Stimulated activated naive CD4-positive, alpha-beta T cell (primary cell): ENCODE data around the gene MCF2L.

ENCODE experiments used
- DNase-seq, 6 experiments: peaks; one replicate each; lab custom pipeline; 2025; lab: John Stamatoyannopoulos, UW

MCF2L gene

DNA sequence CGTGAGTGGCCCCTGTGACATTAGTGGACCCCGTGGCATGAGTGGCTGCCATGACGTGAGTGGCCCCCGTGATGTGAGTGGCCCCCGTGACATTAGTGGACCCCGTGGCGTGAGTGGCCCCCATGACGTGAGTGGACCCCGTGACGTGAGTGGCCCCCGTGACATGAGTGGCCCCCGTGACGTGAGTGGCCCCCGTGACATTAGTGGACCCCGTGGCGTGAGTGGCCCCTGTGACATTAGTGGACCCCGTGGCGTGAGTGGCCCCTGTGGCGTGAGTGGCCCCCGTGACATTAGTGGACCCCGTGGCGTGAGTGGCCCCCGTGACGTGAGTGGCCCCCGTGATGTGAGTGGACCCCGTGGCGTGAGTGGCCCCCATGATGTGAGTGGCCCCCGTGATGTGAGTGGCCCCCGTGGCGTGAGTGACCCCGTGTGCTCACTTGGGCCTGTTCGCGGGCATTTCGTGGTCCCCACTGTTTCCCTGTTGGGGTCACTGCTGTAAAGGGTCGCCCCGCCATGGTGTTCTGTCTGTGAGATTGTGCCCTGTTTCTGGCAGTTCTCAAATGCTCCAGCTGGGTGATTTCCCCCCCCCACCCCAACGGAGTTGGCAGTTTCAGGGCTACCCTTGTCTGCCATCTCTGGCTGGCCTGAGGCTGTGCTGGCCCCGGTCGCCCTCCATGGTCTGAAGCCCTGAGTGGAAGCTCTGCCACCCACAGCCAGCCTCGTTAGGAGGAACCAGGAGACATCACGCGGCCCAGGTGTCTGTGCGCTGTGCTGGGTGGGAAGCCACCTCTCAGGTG lies 64.2 kb downstream of the MCF2L start:
- DNase-seq: no peak

DNA sequence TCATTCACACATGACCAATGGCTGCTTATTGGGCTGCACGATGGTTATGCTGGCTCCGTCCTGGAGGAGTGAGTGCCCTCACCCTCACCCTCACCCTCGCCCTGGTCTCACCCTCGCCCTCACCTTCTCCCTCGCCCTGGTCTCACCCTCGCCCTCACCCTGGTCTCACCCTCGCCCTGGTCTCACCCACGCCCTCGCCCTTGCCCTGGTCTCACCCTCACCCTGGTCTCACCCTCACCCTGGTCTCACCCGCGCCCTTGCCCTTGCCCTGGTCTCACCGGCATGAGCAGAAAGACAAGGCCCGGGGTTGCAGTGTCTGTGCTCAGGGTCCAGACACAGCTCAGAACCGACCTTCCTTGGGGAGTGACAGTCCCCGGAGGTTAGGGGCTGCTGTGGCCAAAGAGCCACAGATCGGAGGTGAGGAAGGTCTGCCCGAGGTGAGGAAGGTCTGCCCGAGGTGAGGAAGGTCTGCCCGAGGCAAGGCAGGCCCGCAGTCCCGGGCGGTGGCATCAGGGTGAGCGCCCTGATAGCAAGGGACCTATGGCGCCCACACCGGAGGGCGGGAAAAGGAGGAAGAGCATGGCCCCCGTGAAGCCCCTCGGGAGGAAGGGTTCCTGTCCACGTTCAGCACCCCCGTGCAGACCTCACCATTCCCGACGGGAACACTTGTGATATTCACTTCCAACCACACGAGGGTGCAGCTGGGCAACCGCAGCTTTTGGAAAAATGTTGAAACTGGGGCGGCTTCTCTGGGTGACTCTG lies 65.6 kb downstream of the MCF2L start:
- DNase-seq: no peak

DNA sequence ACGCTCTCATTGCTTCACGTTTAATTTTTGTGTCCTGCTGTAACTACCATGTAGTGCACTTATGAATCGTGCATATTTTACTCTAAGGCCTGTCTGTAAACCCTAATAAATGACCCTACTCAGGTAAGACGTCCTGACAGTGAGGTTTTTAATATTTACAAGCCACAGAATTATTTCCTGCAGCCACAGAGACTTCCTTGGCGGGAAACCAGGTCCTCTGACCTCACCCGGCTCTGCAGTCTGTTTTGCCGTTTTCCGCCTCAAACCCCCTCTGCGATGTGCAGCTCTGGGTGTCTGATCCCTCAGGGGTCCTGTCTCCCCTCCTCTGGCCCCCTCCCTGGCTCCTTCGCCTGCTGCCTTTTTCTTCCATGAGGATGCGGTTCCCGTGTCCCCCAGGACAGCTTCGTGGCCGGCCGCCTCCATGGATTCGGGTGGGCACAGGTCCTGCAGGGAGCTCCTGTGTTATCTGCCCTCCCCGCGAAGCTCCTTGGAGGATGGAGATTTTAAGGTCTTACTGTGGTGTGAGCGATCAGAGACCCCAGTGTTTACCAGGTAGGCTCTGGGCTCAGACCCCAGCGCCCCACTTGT lies 66.3 kb downstream of the MCF2L start:
- no peak for DNase-seq

DNA sequence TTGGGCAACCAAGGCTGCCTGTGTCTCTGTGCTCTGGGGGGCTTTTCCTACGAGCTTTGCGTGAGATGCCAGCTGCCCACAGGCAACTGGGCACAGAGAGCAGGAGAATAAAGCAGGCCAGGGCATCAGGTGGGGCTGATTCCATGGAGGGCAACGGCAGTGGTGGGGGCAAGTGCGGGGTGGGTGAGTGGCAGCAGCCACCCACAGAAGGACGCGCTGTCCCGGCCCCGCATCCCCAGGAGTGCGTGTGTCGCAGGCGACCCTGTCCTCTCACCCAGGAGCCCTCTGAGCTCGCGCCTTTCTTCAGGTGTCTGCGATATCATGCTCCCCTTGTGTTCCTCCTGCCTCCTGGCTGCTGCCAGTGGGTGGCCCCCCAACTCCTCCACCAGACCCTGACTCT lies 67.4 kb downstream of the MCF2L start:
- DNase-seq: no peak

DNA sequence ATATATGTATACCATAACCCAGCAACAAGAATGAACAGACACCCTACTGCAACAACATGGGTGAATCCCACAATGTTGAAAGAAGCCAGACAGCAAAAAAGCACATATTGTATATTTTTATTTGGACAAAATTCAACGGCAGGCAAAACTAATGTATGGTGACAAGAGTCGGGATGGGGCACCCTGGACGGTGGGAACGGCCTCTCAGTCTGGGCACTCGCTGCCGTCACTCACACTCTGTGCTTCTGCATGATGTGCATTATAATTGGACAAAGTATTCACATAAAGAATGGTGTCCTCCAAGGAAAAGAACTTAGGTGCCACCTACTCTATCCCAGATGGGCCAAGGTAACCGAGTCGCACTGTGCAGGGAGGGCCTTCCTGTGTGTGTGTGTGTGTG lies 71.0 kb downstream of the MCF2L start:
- DNase-seq: no peak

DNA sequence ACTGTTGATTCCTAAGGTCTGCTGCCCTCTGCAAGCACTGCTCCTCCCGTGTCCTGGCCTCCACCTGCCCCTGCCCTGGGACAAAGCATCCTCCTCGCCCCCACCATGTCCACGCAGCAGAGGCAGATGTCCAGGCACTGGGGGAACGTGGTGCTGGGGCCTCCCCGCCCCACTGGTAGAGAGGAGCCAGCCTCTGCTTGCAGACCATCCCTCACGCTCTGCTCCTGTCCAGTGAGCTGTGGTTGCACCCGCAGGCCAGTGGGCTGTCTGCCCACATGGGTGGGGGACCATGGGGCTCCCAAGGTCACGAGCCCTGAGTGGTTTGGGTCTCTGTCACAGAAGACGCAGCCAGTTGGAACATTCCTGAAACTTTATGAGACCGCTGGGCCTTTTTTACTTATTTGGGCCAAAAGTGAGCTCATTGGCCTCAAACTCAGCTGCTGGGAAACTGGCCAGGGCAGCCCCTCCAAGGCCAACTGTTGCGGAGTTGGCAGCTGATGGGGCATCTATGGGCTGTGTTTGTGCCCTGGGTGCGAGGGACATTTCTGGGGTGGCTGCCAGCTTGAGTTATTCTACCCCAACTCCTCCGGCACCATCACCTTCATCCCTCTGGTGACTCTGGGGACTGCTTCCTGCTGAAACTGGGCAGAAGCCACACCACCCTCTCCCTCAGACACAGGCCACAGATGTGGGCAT lies 71.7 kb downstream of the MCF2L start:
- no peak for DNase-seq

DNA sequence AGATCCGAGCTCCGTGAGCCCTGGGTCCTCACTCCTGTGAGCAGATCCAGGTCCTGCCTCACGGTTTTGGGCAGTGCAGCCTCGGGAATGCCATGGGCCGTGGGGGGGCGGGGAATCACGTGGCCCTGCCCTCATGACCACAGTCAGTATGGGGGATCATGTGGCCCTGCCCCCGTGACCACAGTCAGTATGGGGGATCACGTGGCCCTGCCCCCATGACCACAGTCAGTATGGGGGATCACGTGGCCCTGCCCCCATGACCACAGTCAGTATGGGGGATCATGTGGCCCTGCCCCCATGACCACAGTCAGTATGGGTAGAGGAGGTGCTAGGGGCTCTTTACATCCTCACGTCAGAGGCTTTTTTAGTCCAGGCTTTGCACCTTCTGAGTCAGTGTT lies 72.3 kb downstream of the MCF2L start:
- no peak for DNase-seq

DNA sequence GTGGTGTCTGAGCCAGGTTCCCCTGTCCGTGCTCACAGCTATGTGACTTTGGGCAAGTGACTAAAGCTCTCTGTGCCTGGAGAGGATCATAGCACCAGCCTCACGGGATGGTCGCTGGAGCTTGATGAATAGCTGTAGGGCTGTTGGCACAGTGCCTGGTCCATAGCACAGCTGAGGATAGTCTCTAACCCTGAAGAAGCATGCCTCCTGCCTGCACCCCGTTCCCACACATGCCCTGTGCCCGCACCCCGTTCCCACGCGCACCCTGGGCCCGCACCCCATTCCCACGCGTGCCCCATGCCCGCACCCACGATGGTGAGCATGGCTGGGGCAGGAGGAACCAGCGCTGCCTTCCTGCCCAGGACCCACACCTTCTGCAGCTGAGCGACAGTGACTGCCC lies 72.9 kb downstream of the MCF2L start:
- DNase-seq: no peak

DNA sequence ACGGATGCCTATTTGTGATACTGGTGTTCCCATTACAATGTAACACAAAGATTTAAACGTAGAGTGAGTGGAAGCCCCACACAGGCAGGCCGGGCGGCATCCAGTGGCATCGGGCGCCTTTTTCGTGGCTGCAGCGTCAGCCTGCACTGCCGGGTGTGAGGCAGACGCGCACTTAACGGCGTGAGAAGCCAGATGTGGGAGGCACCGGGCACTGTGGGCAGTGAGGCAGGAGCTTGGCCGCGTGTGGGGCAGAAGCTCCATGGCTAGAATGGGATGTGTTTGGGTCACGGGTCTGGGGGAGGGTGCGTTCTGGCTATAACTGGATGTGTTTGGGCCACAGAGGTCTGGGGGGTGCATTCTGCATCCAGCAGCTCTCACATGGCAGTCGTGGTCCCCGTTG lies 73.4 kb downstream of the MCF2L start:
- no peak for DNase-seq

DNA sequence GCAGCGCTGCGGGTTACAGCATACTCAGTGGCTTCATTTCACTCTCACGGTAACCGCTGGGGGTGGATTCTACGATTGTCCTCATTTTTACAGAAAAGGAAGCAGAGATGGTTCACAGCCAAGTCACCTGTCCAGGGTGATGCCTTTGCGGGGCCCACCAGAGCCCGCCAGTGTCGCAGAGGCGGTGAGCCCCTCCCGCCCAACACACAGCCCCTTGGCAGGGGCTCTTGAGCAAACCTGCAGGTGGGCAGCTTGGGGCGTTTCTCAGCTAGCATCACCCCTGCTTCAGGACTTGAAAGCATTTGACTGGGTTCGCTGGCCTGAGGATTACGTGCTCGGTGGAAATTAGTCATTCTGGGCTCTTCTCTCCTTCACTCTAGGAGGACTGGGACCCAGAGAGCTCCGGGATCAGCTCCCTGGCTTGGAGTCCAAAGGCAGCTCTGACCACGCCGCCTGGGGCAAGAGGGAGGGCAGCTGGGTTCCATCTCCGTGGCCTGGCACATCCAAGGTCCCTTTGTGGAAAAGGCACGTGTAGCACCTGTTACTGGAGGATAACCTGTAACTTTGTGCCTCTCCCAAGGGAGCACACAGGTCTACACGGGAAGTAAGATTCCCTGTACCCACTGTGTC lies 74.1 kb downstream of the MCF2L start:
- DNase-seq: no peak

DNA sequence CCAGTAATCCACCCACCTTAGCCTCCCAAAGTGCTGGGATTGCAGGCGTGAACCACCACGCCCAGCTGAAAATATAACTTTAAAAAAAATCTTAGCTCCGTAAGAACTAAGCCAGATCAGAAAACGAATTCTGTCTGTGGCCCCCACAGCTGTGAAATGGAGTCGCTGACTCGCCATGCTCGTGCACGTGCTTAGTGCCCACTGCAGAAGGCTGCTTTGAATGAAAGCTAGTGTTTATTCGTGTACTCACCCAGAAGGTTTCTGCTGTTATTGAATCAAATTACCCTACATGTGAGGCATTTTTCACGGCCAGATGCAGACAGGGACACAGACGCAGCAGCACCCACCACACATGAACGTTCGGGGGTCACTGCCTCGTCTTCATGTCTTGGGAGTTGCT lies 74.9 kb downstream of the MCF2L start:
- no peak for DNase-seq

DNA sequence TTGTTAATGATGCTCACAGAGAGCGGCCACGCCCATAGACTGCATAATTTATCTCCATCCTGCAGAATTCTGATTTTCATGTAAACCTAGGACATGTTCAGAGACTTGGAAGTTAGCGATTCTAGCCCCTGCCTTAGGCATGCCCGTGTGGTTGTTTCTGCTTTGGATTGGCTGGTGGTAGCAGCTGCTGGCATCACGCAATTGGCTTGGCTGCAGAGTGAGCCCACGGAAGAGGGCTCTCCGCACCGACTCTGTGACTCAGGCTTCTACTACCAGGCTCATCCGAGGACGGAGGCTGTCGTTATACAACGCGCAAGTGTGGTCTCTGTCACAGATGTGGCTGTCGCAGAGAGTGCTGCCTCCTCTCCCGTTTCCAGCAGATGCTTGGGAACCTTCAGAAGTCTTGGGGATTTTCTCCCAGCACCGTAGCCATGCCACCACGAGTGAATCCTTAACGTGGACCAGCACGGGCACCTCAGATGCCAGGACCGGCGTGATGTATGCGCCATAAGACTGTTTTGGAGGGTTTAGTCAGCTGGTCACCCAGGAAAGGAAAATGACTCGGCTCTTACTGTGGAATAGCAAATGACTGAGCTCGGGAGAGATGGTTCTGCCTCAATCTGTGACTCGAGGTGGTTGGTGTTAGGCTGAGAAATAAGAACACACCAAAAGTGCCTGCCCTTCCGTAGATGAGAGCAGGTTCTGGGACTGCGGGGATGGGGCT lies 75.5 kb downstream of the MCF2L start:
- DNase-seq: no peak

DNA sequence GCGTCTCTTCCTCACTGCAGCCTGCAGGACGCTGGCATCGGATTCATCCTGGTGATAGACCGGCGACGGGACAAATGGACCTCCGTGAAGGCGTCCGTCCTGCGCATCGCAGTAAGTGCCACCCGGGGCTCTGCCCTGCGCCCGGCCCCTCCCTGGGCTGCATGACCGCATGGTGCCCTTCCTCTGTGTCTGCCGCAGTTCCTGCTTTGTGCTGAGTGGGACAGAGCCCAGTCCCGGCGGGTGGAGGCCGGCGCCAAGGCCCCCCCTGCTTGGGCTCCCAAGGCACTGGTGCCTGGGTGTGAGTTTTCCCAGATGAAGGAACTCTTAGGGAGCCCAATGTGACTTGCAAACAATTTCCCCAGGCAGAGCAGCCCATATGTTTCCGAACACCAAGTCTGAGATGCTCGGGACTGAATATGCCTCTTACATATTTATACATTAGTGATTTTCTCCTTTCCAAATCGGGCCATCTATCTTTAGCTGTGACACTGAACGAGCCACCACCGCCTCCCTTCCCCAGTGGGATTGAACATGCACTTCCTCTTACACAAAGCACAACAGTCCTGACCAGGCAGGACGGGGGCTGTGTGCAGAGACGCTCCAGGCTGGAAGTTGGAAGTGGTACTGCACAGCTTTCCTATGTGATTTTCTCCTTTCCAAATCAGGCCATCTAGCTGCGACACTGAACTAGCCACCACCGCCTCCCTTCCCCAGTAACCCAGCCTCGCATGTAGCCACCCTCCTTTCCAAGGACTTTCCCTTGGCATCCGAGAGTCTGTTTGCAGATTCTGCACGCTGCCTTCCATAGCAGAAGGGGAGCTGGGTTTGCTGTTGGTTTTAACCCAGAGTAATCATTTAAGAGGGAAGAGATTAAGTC lies 76.5 kb downstream of the MCF2L start:
- DNase-seq: no peak

DNA sequence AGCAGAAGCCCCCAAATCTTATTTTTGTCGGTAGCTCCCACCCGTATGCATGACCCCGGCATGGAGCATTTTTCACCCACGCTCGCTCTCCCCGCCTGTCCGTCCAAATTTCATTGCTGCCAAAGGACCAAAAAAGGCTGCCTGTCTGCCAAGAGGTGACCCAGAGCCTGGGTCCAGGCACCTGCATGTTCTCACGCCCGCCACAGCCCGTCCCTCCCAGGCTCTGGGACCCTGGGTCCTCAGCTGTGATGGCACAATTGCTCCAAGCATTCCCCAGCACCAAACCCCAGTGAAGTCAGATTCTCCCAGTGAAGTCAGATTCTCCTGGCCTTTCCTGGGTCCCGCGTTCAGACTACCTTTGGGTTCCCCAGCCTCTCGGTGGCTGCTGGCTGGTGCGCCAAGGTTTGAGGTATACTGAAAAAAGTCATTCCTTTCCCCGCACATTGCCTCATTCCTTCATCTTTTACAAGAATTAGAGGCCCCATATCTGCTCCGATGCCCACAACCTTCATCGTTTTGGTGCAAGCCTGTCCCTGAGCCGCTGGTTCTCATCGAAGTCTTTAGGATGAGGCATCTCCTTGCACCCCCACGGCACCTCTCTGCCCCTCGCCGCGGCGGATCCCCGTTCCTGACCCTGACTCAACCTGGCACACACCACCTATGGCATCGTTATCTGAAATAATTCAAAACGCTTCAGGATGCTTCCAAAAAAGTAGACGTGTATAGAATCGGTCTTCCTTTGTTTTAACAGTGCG lies 77.3 kb downstream of the MCF2L start:
- DNase-seq: no peak

DNA sequence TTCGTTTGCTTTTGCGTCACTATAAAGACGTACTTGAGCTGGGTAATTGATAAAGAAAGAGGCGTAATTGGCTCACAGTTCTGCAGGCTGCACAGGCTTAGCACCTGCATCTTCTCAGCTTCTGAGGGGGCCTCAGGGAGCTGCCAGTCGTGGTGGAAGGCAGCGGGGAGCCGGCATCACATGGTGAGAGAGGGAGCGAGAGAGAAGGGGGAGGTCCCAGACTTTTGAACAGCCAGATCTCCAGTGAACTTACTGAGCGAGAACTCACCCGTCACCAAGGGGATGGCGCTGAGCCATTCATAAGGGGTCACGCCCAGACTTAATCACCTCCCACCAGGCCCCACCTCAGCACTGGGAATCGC lies 77.8 kb downstream of the MCF2L start:
- DNase-seq: no peak

DNA sequence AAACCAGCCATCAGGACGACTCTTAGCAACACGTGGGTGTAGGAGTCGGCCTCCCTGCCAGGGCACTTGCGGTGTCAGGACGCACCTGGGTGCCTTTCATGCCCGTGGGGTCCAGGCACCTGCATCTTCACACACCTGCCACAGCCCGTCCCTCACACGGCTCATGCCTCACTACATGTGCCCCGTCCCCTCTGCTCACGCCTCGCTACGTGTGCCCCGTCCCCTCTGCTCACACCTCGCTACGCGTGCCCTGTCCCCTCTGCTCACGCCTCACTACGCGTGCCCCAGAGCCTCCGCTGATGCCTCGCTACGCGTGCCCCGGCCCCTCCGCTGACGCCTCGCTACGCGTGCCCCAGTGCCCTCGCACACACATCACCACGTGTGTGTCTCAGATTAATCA lies 78.6 kb downstream of the MCF2L start:
- no peak for DNase-seq

DNA sequence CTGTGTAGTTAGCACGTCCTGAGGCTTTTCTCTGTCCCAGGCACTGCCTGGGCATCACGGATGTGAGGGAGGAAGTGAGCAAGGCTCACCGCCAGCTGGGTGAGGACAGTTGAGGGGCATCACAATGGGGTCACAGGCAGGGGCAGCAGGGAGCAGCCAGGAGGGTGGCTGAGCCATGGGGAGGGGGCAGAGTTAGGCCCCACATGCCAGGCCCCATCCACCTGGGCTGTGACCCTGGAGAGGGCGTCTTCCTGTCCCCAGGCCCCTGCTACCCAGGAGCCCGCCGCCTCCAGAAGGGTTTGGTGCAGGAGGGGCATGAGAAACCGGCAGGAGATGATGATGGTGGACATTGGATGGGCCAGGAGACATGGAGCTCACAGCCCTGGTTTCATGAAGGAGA lies 79.8 kb downstream of the MCF2L start:
- DNase-seq: no peak

DNA sequence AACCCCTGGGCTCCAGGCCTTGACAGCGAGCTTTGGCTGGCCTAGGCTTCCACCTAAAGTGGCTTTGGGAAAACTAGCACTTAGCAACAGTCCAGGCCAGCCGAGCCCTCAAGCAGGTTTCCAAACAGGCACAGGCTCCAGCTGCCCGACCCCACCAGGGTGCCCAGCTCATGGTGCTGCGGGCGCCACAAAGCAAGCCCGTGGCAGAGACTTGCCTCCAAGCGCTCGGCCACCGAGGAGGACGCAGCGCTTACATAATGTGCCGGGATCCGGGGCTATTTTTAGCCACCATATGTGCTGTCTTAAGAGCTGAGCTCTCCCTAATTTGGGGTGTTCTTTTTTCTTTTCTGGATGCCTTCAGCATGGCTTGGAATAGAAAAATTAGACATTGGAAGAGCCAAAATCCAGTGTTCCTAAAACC lies 80.5 kb downstream of the MCF2L start:
- no peak for DNase-seq

DNA sequence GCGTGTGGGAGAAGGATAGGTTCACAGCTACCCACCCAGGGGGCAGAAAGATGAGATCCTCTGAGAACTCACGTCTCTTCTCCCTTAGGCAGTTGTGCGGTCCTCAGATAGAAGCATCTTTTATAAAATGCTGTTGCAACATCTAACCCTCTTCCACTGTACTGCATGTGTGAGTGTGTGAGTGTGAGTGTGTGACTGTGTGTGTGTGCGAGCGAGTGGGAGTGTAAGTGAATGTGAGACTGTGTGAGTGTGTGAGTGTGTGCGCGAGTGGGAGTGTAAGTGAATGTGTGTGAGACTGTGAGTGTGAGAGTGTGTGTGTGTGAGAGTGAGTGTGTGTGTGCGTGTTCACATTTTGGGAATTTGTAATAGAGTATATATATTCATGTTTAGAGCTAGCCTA lies 81.0 kb downstream of the MCF2L start:
- no peak for DNase-seq
